HG02870 (cell line): ENCODE measurements around the gene DNAJC16.
"Not testable (repeated sequence)": the region's sequence is repeated elsewhere in the genome, so short reads cannot be mapped to it uniquely, and the experiment has no call there.

Source experiments
- ATAC-seq: cut with Tn5 transposase; IDR thresholded peaks from one replicate; pipeline ENCODE4 v1.9.1; 2021; ENCODE audit warnings: mild to moderate bottlenecking, moderate library complexity; ENCODE audit not compliant: unreplicated experiment

DNAJC16 gene

GRCh38 chr1:15506831-15507230 is 19.8 kb upstream of the DNAJC16 start:
- no peak for ATAC-seq

GRCh38 chr1:15507278-15507677 is 19.4 kb upstream of the DNAJC16 start:
- ATAC-seq: no peak

GRCh38 chr1:15508700-15509487 is 17.8 kb upstream of the DNAJC16 start:
- ATAC-seq: no peak

- no peak for ATAC-seq
Observed at GRCh38 chr1:15509586-15509985, 17.1 kb upstream of the DNAJC16 start.

GRCh38 chr1:15510611-15511405 is 15.8 kb upstream of the DNAJC16 start:
- ATAC-seq: no peak

- ATAC-seq: no peak
Observed at GRCh38 chr1:15513192-15513591, 13.5 kb upstream of the DNAJC16 start.

GRCh38 chr1:15513919-15514318 is 12.7 kb upstream of the DNAJC16 start:
- no peak for ATAC-seq

- ATAC-seq: not testable (repeated sequence)
Observed at GRCh38 chr1:15514557-15514956, 12.1 kb upstream of the DNAJC16 start.

- ATAC-seq: no peak
Observed at GRCh38 chr1:15515022-15515663, 11.5 kb upstream of the DNAJC16 start.

- no peak for ATAC-seq
Observed at GRCh38 chr1:15519625-15520024, 7.0 kb upstream of the DNAJC16 start.

GRCh38 chr1:15521206-15521906 is 5.3 kb upstream of the DNAJC16 start:
- ATAC-seq: not testable (repeated sequence)

GRCh38 chr1:15522551-15522950 is 4.1 kb upstream of the DNAJC16 start:
- no peak for ATAC-seq

GRCh38 chr1:15523104-15524020 is 3.3 kb upstream of the DNAJC16 start:
- no peak for ATAC-seq

GRCh38 chr1:15524021-15524282 is 2.7 kb upstream of the DNAJC16 start, which contains the start of gene CASP9:
CASP9 (minus strand) TSS chr1:15524215; CDS start chr1:15524200, 15 bp downstream.
- no peak for ATAC-seq

- ATAC-seq: peak; percentile 38
Observed at GRCh38 chr1:15524283-15525049, 2.2 kb upstream of the DNAJC16 start.

GRCh38 chr1:15525050-15526020 is 1.3 kb upstream of the DNAJC16 start:
- ATAC-seq: no peak

GRCh38 chr1:15526021-15526489 is 593 bp upstream of the DNAJC16 start:
- no peak for ATAC-seq

- ATAC-seq: no peak
Observed at GRCh38 chr1:15531003-15531402, 4.4 kb downstream of the DNAJC16 start.
